ENCODE data around the gene GALNT10. TPM values are rescaled to one million over a fixed set of nuclear protein-coding genes. Genes with fewer than 3 reads are reported as not detected.
A peak's percentile ranks its signal among the peaks of the same experiment; 100 is the strongest.

GALNT10 gene
- total RNA-seq, 1 donor from 2014 or later, result 23.5 TPM

DNA sequence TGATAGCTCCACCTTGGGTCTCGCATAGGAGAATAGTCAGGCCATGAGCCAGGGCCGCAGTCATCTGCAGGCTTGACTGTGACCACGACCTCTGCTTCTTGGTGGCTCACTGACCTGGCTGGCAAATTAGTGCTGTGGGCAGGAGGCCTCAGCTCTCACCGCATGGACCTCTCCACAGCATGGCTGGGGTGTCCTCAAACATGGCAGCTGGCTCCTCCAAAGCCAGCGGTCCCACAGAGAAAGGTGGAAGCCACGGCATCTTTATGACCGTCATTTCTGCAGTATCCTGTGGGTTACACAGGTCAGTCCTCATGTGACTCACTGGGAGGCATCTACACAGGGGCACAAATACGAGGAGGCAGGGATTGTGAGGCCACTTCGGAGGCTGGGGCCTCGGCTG lies 212.1 kb downstream of the GALNT10 start:
- TF ChIP-seq, protein P1, sequence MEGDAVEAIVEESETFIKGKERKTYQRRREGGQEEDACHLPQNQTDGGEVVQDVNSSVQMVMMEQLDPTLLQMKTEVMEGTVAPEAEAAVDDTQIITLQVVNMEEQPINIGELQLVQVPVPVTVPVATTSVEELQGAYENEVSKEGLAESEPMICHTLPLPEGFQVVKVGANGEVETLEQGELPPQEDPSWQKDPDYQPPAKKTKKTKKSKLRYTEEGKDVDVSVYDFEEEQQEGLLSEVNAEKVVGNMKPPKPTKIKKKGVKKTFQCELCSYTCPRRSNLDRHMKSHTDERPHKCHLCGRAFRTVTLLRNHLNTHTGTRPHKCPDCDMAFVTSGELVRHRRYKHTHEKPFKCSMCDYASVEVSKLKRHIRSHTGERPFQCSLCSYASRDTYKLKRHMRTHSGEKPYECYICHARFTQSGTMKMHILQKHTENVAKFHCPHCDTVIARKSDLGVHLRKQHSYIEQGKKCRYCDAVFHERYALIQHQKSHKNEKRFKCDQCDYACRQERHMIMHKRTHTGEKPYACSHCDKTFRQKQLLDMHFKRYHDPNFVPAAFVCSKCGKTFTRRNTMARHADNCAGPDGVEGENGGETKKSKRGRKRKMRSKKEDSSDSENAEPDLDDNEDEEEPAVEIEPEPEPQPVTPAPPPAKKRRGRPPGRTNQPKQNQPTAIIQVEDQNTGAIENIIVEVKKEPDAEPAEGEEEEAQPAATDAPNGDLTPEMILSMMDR (conservative IDR thresholded peaks at IDR 0.05; ENCODE audit: low read depth, low read length), result no peak
- DNase-seq (ENCODE audit: low read depth), result no peak
- no peak overlapping the region for H3K4me3 ChIP-seq (ENCODE audit: low read depth, low read length)

DNA sequence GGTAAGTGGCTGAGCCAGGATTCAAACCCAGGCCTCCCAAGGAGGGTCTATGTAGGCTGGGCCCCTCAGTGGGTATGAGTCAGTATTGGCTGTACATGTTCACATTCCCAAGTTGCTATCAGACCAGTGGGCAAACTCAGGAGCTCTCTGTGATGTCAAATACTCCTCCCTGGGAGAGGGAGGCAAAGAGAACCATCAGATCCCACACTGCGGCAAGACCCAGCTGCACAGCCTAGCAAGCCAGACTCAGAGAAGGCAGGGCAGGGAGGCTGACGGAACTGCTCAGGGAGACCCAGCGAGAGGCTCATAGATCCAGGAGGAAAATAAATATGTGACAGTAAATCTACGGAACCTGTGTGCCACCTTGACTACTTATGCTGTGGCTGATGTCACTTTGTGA lies 212.7 kb downstream of the GALNT10 start:
- TF ChIP-seq, protein P1 (conservative IDR thresholded peaks at IDR 0.05; ENCODE audit: low read depth, low read length), result no peak
- no peak overlapping the region for H3K4me3 ChIP-seq (ENCODE audit: low read depth, low read length)
- no peak for DNase-seq (ENCODE audit: low read depth)

DNA sequence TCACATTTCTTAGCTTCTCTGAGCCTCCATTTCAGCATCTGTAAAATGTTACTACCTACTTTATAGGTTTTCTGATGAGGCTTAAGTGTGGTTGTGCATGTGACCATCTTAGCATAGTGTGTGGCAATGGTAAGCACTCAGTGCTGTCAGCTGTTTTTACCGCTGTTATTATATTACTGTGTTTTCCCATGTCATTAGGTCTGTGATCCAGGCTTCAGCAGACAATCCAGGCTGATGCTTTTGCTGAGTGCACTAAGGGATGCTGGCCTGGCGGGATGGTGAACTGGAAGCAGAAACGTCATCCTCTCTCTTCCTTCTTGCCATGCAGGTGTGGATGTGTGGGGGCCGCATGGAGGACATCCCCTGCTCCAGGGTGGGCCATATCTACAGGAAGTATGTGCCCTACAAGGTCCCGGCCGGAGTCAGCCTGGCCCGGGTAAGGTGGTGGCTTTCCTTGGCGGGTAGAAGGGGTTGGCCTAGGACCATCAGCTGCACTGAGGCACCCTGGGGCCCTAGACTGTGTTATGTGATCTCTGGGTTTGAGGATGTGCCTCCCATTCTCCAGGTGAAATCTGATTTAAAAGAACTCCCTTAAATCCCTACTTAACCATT lies 213.3 kb downstream of the GALNT10 start:
- no peak for DNase-seq (ENCODE audit: low read depth)
- TF ChIP-seq, protein P1 (conservative IDR thresholded peaks at IDR 0.05; ENCODE audit: low read depth, low read length), result no peak
- H3K4me3 ChIP-seq (ENCODE audit: low read depth, low read length), result no peak overlapping the region

DNA sequence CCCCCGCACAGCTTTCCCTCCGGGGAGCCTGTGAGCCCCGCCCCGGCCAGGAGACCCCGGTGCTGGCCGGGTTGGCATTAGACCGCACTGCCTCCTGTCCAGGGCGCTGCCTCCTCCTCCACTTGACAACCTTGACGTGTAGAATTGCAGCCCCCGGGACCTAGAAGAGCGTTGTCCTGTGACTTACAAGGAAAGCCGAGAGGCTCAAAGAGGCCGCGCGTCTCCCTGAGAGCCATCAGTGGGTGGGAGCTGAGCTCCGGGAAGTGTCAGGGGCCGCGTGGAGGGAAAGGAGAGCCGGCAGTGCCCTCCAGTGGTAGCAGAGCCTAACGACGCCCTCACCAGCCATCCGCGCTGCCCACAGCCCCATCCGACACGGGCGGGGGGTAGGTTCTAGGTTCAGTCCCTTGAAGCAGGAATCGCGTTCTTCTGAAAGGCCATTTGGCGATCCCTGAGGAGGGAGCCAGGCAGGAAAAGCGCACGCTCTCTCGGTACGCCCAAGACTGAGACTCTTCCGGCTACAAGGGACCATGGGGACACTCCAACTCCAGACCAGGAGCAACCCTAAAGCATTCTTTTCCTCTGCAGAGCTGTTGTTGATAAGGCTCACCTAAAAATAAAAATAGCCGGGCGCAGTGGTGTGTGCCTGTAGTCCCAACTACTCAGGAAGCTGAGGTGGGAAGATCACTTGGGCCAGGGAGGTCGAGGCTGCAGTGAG lies 214.7 kb downstream of the GALNT10 start:
- H3K4me3 ChIP-seq (ENCODE audit: low read depth, low read length), result peak overlapping the region; percentile 58
- TF ChIP-seq, protein P1 (conservative IDR thresholded peaks at IDR 0.05; ENCODE audit: low read depth, low read length), result peak; percentile 81
- DNase-seq (ENCODE audit: low read depth), result no peak

DNA sequence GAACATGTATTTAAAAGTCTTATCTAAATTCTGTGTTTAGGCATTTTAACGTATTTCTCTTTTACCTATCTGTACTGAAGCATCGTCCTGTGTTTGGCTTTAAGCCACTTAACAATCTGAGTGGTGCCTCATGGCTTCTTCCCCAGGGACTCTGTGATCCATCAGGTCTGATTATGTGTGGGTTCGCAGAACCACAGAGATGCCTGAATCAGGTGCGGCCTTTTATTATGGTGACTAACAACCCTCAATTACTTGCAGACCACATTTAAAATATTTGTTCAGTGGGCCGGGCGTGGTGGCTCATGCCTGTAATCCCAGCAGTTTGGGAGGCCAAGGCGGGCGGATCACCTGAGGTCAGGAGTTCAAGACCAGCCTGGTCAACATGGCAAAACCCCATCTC lies 215.7 kb downstream of the GALNT10 start:
- TF ChIP-seq, protein P1 (conservative IDR thresholded peaks at IDR 0.05; ENCODE audit: low read depth, low read length), result no peak
- DNase-seq (ENCODE audit: low read depth), result no peak
- no peak overlapping the region for H3K4me3 ChIP-seq (ENCODE audit: low read depth, low read length)

DNA sequence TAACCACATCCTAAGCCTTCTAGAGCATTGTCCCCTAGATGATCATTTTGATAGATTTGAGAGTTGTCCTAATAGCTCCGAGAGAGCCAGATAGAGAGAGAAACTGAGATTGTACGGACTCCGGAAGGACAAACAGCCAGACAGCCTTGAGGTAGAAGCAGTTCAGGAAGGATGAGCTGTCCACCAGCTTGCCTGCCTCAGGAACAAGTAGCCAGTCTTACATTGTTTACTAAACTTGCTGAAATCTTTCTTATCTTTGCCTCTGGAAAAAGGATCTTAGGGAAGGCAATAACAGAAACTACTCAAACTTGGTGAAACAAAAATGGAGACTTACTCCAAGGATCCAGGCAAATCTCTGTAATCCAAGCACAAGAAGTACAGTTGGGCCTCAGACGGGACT lies 216.3 kb downstream of the GALNT10 start:
- H3K4me3 ChIP-seq (ENCODE audit: low read depth, low read length), result no peak overlapping the region
- TF ChIP-seq, protein P1 (conservative IDR thresholded peaks at IDR 0.05; ENCODE audit: low read depth, low read length), result no peak
- no peak for DNase-seq (ENCODE audit: low read depth)

DNA sequence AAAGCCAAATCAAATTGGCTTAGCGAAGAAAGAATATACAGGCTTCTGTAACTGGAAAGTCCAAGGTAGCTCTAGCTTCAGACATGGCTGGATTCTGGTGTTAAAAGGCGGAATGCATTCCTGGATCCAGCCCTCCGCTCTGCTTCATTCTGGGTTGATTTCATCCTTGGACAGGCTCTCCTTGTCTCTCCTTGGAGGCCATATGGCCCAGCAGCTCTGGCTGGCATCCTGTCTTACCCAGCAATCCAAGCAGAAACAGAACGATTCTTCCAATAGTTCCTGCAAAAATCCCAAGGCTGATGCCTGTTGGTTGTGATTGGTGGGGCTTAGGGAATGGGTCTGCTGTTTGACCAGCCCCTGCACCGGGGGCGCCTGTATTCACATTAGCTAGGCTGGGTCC lies 218.3 kb downstream of the GALNT10 start:
- no peak overlapping the region for H3K4me3 ChIP-seq (ENCODE audit: low read depth, low read length)
- no peak for DNase-seq (ENCODE audit: low read depth)
- TF ChIP-seq, protein P1 (conservative IDR thresholded peaks at IDR 0.05; ENCODE audit: low read depth, low read length), result no peak
